GM23338 (cell line): Measurements from ENCODE around the gene CHMP6. TPM values are rescaled to one million over a fixed set of nuclear protein-coding genes. Genes with fewer than 3 reads are reported as not detected.

Experiments used
- ATAC-seq: fragments of 200-7000 bp; cut with Tn5 transposase; 3 replicates; pipeline ENCODE4 v1.9.1; 2020
- DNase-seq: peaks from one replicate; pipeline ENCODE4 v3.0.0-alpha.2; 2015; ENCODE audit warnings: low spot score
- H2AFZ ChIP-seq: fragments of 200-600 bp; sonication (generic); 2 replicates; pipeline ENCODE4 v1.8.0; 2016; ENCODE audit warnings: antibody characterized with exemption, mild to moderate bottlenecking, moderate library complexity
- H3F3A ChIP-seq: fragments of 200-600 bp; sonication (generic); replicated peaks from 2 replicates; pipeline ENCODE4 v1.8.0; 2017; ENCODE audit warnings: antibody characterized with exemption, mixed run types, low read depth
- H3K27ac ChIP-seq: fragments of 200-600 bp; sonication (generic); 2 replicates; pipeline ENCODE4 v1.6.1; 2016; ENCODE audit warnings: low read depth
- H3K27me3 ChIP-seq: fragments of 200-600 bp; sonication (generic); 2 replicates; pipeline ENCODE4 v1.8.0; 2016; ENCODE audit warnings: mild to moderate bottlenecking, mixed run types, moderate library complexity; ENCODE audit not compliant: insufficient read depth
- H3K36me3 ChIP-seq: fragments of 200-600 bp; sonication (generic); 2 replicates; pipeline ENCODE4 v1.8.0; 2016; ENCODE audit warnings: mild to moderate bottlenecking; ENCODE audit not compliant: insufficient read depth
- H3K4me1 ChIP-seq: fragments of 200-600 bp; sonication (generic); 2 replicates; pipeline ENCODE4 v1.8.0; 2016; ENCODE audit warnings: mild to moderate bottlenecking, moderate library complexity; ENCODE audit not compliant: insufficient read depth
- H3K4me2 ChIP-seq: fragments of 200-600 bp; sonication (generic); 2 replicates; pipeline ENCODE4 v1.7.1; 2017; ENCODE audit warnings: mixed run types
- H3K4me3 ChIP-seq: fragments of 200-600 bp; sonication (generic); 2 replicates; pipeline ENCODE4 v1.6.1; 2016; ENCODE audit warnings: mixed run types
- H3K79me2 ChIP-seq: fragments of 200-600 bp; sonication (generic); replicated peaks from 2 replicates; pipeline ENCODE4 v1.8.0; 2017; ENCODE audit warnings: mild to moderate bottlenecking; ENCODE audit not compliant: insufficient read depth
- H3K9me2 ChIP-seq: fragments of 200-600 bp; sonication (generic); 2 replicates; pipeline ENCODE4 v1.8.0; 2017; ENCODE audit not compliant: insufficient read depth
- H4K20me1 ChIP-seq: fragments of 200-600 bp; sonication (generic); replicated peaks from 2 replicates; pipeline ENCODE4 v1.8.0; 2017; ENCODE audit warnings: mild to moderate bottlenecking; ENCODE audit not compliant: insufficient read depth
- H3K27ac Mint-ChIP-seq: 2 replicates; pipeline ENCODE4 v1.8.0; 2020; ENCODE audit warnings: inconsistent platforms, mild to moderate bottlenecking, moderate library complexity, mixed read lengths
- H3K27me3 Mint-ChIP-seq: 3 replicates; pipeline ENCODE4 v1.8.0; 2022; ENCODE audit warnings: low read depth, mild to moderate bottlenecking, moderate library complexity, mixed read lengths, inconsistent platforms; ENCODE audit not compliant: insufficient read depth, poor library complexity
- H3K36me3 Mint-ChIP-seq: 3 replicates; pipeline ENCODE4 v1.8.0; 2021; ENCODE audit warnings: low read depth, mild to moderate bottlenecking, inconsistent platforms, moderate library complexity, mixed read lengths
- H3K4me1 Mint-ChIP-seq: 3 replicates; pipeline ENCODE4 v1.8.0; 2020; ENCODE audit warnings: mild to moderate bottlenecking, inconsistent platforms, mixed read lengths
- H3K4me3 Mint-ChIP-seq: 3 replicates; pipeline ENCODE4 v1.8.0; 2021; ENCODE audit warnings: moderate library complexity, mild to moderate bottlenecking, inconsistent platforms, mixed read lengths
- H3K9me3 Mint-ChIP-seq: 3 replicates; pipeline ENCODE4 v1.8.0; 2020; ENCODE audit warnings: moderate library complexity, mild to moderate bottlenecking, inconsistent platforms, mixed read lengths
- CREB1 ChIP-seq: fragments of 250-450 bp; sonication (Bioruptor Pico); IDR thresholded peaks from 2 replicates; pipeline ENCODE4 v1.5.0; 2020; ENCODE audit warnings: low read depth, mild to moderate bottlenecking, moderate library complexity
- CTCF ChIP-seq, 2 experiments: fragments of 200-600 bp in 1 of 2; sonication (generic) in 1 of 2; conservative IDR thresholded peaks; 2 replicates each; pipeline versions ENCODE4 v1.5.1 to v1.6.1; 2016 to 2017; ENCODE audit warnings: antibody characterized with exemption in 2 of 2, low read depth in 2 of 2, mild to moderate bottlenecking in 2 of 2, moderate library complexity in 1 of 2
- EZH2 ChIP-seq: fragments of 200-600 bp; sonication (generic); IDR thresholded peaks from one replicate; pipeline ENCODE4 v1.8.0; 2017; ENCODE audit warnings: antibody characterized with exemption, mild to moderate bottlenecking, low read depth; ENCODE audit not compliant: unreplicated experiment
- EZH2phosphoT487 ChIP-seq: fragments of 200-600 bp; sonication (generic); IDR thresholded peaks from one replicate; pipeline ENCODE4 v1.8.1; 2018; ENCODE audit warnings: antibody characterized with exemption; ENCODE audit not compliant: unreplicated experiment
- JUNB ChIP-seq: IDR thresholded peaks from one replicate; pipeline ENCODE4 v1.6.1; 2016; ENCODE audit warnings: antibody characterized with exemption; ENCODE audit not compliant: unreplicated experiment
- POLR2AphosphoS5 ChIP-seq: IDR thresholded peaks from 2 replicates; pipeline ENCODE4 v1.6.1; 2016; ENCODE audit warnings: antibody characterized with exemption, low read depth
- REST ChIP-seq: IDR thresholded peaks from one replicate; pipeline ENCODE4 v1.6.1; 2018; ENCODE audit warnings: antibody characterized with exemption; ENCODE audit not compliant: unreplicated experiment
- STAT1 ChIP-seq: IDR thresholded peaks from one replicate; pipeline ENCODE4 v1.6.1; 2016; ENCODE audit warnings: antibody characterized with exemption; ENCODE audit not compliant: unreplicated experiment
- ZNF114 ChIP-seq: fragments of 250-450 bp; sonication (Bioruptor Pico); IDR thresholded peaks from 2 replicates; pipeline ENCODE4 v1.5.0; 2020; ENCODE audit warnings: mild to moderate bottlenecking, moderate library complexity
- ZNF331 ChIP-seq: fragments of 250-450 bp; sonication (Bioruptor Pico); IDR thresholded peaks from 2 replicates; pipeline ENCODE4 v1.5.0; 2020; ENCODE audit warnings: low read depth, mild to moderate bottlenecking, moderate library complexity
- ZNF462 ChIP-seq: fragments of 250-450 bp; sonication (Bioruptor Pico); IDR thresholded peaks from 2 replicates; pipeline ENCODE4 v1.5.0; 2020; ENCODE audit warnings: mild to moderate bottlenecking, moderate library complexity
- polyA plus RNA-seq: library from polyadenylated mRNA; unstranded; fragments of >200 nt; fragmentation: Nextera tagmentation; extraction: Ambion mirVana; gene quantifications from 2 replicates; pipeline ENCODE4 v1.2.1, GENCODE V29; 2016
- total RNA-seq: library from RNA; depleted of rRNA; stranded (reverse); fragments of >200 nt; shearing (Covaris generic); gene quantifications from 2 replicates; pipeline ENCODE4 v1.2.3, GENCODE V29; 2014
- TF ChIP-seq, protein P1 (sequence below): IDR thresholded peaks from 2 replicates; pipeline ENCODE4 v1.6.1; 2016; ENCODE audit warnings: antibody characterized with exemption

CHMP6 gene
- total and polyA plus RNA-seq, 2 experiments from 2014 or later, result 12.3 to 14.0 TPM

DNA sequence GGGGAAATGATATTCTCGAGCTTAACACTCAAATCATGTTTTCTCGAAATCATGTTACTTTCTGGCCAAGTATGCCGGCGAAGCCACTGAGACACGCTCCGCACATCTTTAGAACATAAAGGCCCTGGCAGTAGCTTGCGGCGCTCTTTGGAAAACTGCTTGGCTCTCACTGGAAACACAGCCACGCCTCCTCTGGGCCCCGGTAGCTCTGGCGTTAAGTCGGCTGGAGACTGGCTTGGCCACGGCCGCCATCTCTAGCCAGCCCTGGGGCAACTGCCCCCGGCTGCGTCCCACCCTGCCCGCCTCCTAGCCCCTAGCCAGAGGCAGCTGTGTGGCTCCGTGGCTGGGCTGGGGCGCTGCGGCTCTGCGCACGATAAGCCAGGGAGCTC is 34.1 kb downstream of the CHMP6 start:
- Histone ChIP-seq H3K79me2 (no peaks in the 10 kb centered on the region), H3K4me3 (no peak overlapping the region), H3K9me2 (0 out of 2 replicates have a peak, but pooled peaks cover 4% of the 10 kb centered on the region), H3K27ac (no peak overlapping the region), H3K27me3 (no peaks in the 10 kb centered on the region), H3K4me2 (no peak overlapping the region), H2AFZ (no peak overlapping the region), H3K4me1 (peaks cover 3% of the 10 kb centered on the region; the same call in 1 of the 2 replicates), H4K20me1 (no peaks in the 10 kb centered on the region), H3K36me3 (no peaks in the 10 kb centered on the region), H3F3A (peaks cover 11% of the 10 kb centered on the region; the same call in 1 of the 2 replicates)
- ATAC-seq (no peak), DNase-seq (no peak)
- Mint-ChIP-seq H3K36me3 (no peaks in the 10 kb centered on the region), H3K27me3 (peaks cover 29% of the 10 kb centered on the region), H3K9me3 (peaks cover 6% of the 10 kb centered on the region; the same call in 1 of the 3 replicates), H3K4me3 (no peak overlapping the region), H3K27ac (no peak overlapping the region; the same call in 1 of the 2 replicates), H3K4me1 (peaks cover 4% of the 10 kb centered on the region; the same call in 2 of the 3 replicates)
- TF ChIP-seq, protein P1, sequence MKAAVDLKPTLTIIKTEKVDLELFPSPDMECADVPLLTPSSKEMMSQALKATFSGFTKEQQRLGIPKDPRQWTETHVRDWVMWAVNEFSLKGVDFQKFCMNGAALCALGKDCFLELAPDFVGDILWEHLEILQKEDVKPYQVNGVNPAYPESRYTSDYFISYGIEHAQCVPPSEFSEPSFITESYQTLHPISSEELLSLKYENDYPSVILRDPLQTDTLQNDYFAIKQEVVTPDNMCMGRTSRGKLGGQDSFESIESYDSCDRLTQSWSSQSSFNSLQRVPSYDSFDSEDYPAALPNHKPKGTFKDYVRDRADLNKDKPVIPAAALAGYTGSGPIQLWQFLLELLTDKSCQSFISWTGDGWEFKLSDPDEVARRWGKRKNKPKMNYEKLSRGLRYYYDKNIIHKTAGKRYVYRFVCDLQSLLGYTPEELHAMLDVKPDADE, result no peak
- TF ChIP-seq STAT1 (no peak), JUNB (no peak), CREB1 (CRISPR knock-in tag) (no peak), ZNF331 (CRISPR knock-in tag) (no peak), EZH2 (no peak), ZNF114 (CRISPR knock-in tag) (no peak), POLR2AphosphoS5 (no peak), ZNF462 (CRISPR knock-in tag) (no peak), REST (no peak), EZH2phosphoT487 (no peak), CTCF (conservative IDR thresholded peaks at IDR 0.05; ENCODE audit: low read depth in 2 of 2) (no peak)
